ENCODE data around the gene OSBPL10. TPM values are rescaled to one million over a fixed set of nuclear protein-coding genes. Genes with fewer than 3 reads are reported as not detected.

OSBPL10 gene
- total RNA-seq, 1 donor from 2014 or later = 5.3 TPM

- intact Hi-C loops (cut with micrococcal nuclease) = no loop called here
- ATAC-seq (no peak), DNase-seq (no peak)
Observed at GRCh38 chr3:31740397-31740796, 240.7 kb downstream of the OSBPL10 start.

- DNase-seq = no peak
- peak; percentile 92 for ATAC-seq
- intact Hi-C loops (cut with micrococcal nuclease) = no loop called here
Observed at GRCh38 chr3:31738412-31738811, 242.7 kb downstream of the OSBPL10 start.

GRCh38 chr3:31735667-31736066 is 245.4 kb downstream of the OSBPL10 start:
- intact Hi-C loops (cut with micrococcal nuclease) = no loop called here
- ATAC-seq = no peak
- no peak for DNase-seq

GRCh38 chr3:31733234-31733667 is 247.8 kb downstream of the OSBPL10 start:
- intact Hi-C loops (cut with micrococcal nuclease) = no loop called here
- ATAC-seq (no peak), DNase-seq (no peak)

- intact Hi-C loops (cut with micrococcal nuclease) = no loop called here
- ATAC-seq (peak; percentile 90), DNase-seq (peak; percentile 66)
Observed at GRCh38 chr3:31732548-31732947, 248.5 kb downstream of the OSBPL10 start.

GRCh38 chr3:31729573-31729972 is 251.5 kb downstream of the OSBPL10 start:
- DNase-seq = no peak
- no peak for ATAC-seq
- intact Hi-C loops (cut with micrococcal nuclease) = no loop called here

- intact Hi-C loops (cut with micrococcal nuclease) = no loop called here
- DNase-seq (no peak), ATAC-seq (peak; percentile 73)
Observed at GRCh38 chr3:31729082-31729481, 252.0 kb downstream of the OSBPL10 start.

GRCh38 chr3:31728403-31728802 is 252.7 kb downstream of the OSBPL10 start:
- intact Hi-C loops (cut with micrococcal nuclease) = no loop called here
- ATAC-seq (no peak), DNase-seq (no peak)

- ATAC-seq (no peak), DNase-seq (no peak)
- intact Hi-C loops (cut with micrococcal nuclease) = no loop called here
Observed at GRCh38 chr3:31725976-31726375, 255.1 kb downstream of the OSBPL10 start.

- no peak for ATAC-seq
- intact Hi-C loops (cut with micrococcal nuclease) = no loop called here
- DNase-seq = no peak
Observed at GRCh38 chr3:31725568-31725967, 255.5 kb downstream of the OSBPL10 start.

GRCh38 chr3:31724651-31725050 is 256.4 kb downstream of the OSBPL10 start:
- no peak for ATAC-seq
- intact Hi-C loops (cut with micrococcal nuclease) = no loop called here

GRCh38 chr3:31724116-31724515 is 256.9 kb downstream of the OSBPL10 start:
- DNase-seq = no peak
- ATAC-seq = no peak
- intact Hi-C loops (cut with micrococcal nuclease) = no loop called here

More at GRCh38 chr3:31724651-31725050, 256.4 kb downstream of the OSBPL10 start:
- no peak for DNase-seq

- ATAC-seq (no peak), DNase-seq (no peak)
- intact Hi-C loops (cut with micrococcal nuclease) = no loop called here
Observed at GRCh38 chr3:31723701-31724100, 257.4 kb downstream of the OSBPL10 start.

GRCh38 chr3:31721676-31722075 is 259.4 kb downstream of the OSBPL10 start:
- DNase-seq = no peak

GRCh38 chr3:31714495-31715280 is 266.4 kb downstream of the OSBPL10 start:
- intact Hi-C loops (cut with micrococcal nuclease) = no loop called here
- DNase-seq (no peak), ATAC-seq (no peak)

More at GRCh38 chr3:31721676-31722075, 259.4 kb downstream of the OSBPL10 start:
- ATAC-seq = no peak
- intact Hi-C loops (cut with micrococcal nuclease) = no loop called here

- intact Hi-C loops (cut with micrococcal nuclease) = no loop called here
- ATAC-seq = no peak
- DNase-seq = no peak
Observed at GRCh38 chr3:31713816-31714215, 267.2 kb downstream of the OSBPL10 start.

GRCh38 chr3:31710123-31710803 is 270.8 kb downstream of the OSBPL10 start:
- no peak for DNase-seq
- intact Hi-C loops (cut with micrococcal nuclease) = no loop called here
- ATAC-seq = no peak

- no peak for ATAC-seq
- intact Hi-C loops (cut with micrococcal nuclease) = no loop called here
- no peak for DNase-seq
Observed at GRCh38 chr3:31709526-31709925, 271.5 kb downstream of the OSBPL10 start.

- DNase-seq (no peak), ATAC-seq (no peak)
- intact Hi-C loops (cut with micrococcal nuclease) = no loop called here
Observed at GRCh38 chr3:31709005-31709404, 272.1 kb downstream of the OSBPL10 start.

- DNase-seq = no peak
- intact Hi-C loops (cut with micrococcal nuclease) = no loop called here
- ATAC-seq = no peak
Observed at GRCh38 chr3:31707286-31707685, 273.8 kb downstream of the OSBPL10 start.

GRCh38 chr3:31705736-31706135 is 275.3 kb downstream of the OSBPL10 start:
- no peak for ATAC-seq
- DNase-seq = no peak
- intact Hi-C loops (cut with micrococcal nuclease) = no loop called here

Measured in left ventricle myocardium superior (tissue), 1 donor.